NCI-H748 (cell line): ENCODE data around the gene THBD.

Source experiments
- DNase-seq: peaks from one replicate; lab custom pipeline; 2025; ENCODE audit not compliant: unreplicated experiment; lab: John Stamatoyannopoulos, UW

THBD gene

GRCh38 chr20:23084845-23085365, 35.4 kb upstream of the THBD start:
- DNase-seq, result no peak

- no peak for DNase-seq
Measured at GRCh38 chr20:23084282-23084844, 34.9 kb upstream of the THBD start.

- DNase-seq, result no peak
Measured at GRCh38 chr20:23083553-23084220, 34.2 kb upstream of the THBD start.

GRCh38 chr20:23082846-23083552, 33.5 kb upstream of the THBD start:
- DNase-seq, result no peak

GRCh38 chr20:23081263-23081819, 31.9 kb upstream of the THBD start:
- no peak for DNase-seq

GRCh38 chr20:23080521-23080920, 31.0 kb upstream of the THBD start:
- no peak for DNase-seq

GRCh38 chr20:23079926-23080325, 30.5 kb upstream of the THBD start:
- no peak for DNase-seq

- peak; percentile 98 for DNase-seq
Measured at GRCh38 chr20:23079016-23079351, 29.5 kb upstream of the THBD start.

- no peak for DNase-seq
Measured at GRCh38 chr20:23078351-23079015, 29.0 kb upstream of the THBD start.

- DNase-seq, result no peak
Measured at GRCh38 chr20:23077277-23077676, 27.8 kb upstream of the THBD start.

- DNase-seq, result no peak
Measured at GRCh38 chr20:23074052-23074451, 24.6 kb upstream of the THBD start.

- no peak for DNase-seq
Measured at GRCh38 chr20:23072892-23073586, 23.6 kb upstream of the THBD start.

GRCh38 chr20:23071996-23072395, 22.5 kb upstream of the THBD start:
- DNase-seq, result no peak

GRCh38 chr20:23071398-23071797, 21.9 kb upstream of the THBD start:
- no peak for DNase-seq

- DNase-seq, result no peak
Measured at GRCh38 chr20:23069108-23069507, 19.6 kb upstream of the THBD start.

- no peak for DNase-seq
Measured at GRCh38 chr20:23068283-23068682, 18.8 kb upstream of the THBD start.

GRCh38 chr20:23066772-23067171, 17.3 kb upstream of the THBD start:
- no peak for DNase-seq

GRCh38 chr20:23065266-23066201, 16.1 kb upstream of the THBD start:
- no peak for DNase-seq

- no peak for DNase-seq
Measured at GRCh38 chr20:23063581-23063980, 14.1 kb upstream of the THBD start.

GRCh38 chr20:23063168-23063567, 13.7 kb upstream of the THBD start:
- DNase-seq, result no peak
